Activated CD4-positive, CD25-positive, alpha-beta regulatory T cell treated with anti-CD3 and anti-CD28 coated beads, Interleukin-2, amount 50 U/mL, for 24 hours (primary cell): Measurements from ENCODE around the gene EMP2.
"Not testable (repeated sequence)": the region's sequence is repeated elsewhere in the genome, so short reads cannot be mapped to it uniquely, and the experiment has no call there.

ENCODE experiments used
- ATAC-seq, 2 donors: fragments of 150-1000 bp; cut with Tn5 transposase; one replicate each; pipeline ENCODE4 v1.10.0; 2021; ENCODE audit warnings: mild to moderate bottlenecking in 1 of 2, moderate library complexity in 1 of 2

Gene EMP2

DNA sequence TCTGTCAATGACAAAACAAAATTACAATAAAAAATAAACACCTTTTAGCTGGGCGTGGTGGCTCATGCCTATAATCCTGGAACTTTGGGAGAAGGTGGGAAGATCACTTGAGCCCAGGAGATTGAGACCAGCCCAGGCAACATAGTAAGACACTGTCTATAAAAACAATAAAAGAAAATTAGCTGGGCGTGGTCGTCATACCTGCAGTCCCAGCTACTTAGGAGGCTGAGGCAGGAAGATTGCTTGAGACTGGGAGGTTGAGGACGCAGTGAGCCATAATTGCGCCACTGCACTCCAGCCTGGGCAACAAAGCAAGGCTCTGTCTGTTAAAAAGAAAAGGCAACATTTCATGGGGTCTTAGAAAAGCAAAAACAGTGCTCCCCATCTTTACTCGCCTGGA, 32.7 kb downstream of the EMP2 start:
- no peak for ATAC-seq

DNA sequence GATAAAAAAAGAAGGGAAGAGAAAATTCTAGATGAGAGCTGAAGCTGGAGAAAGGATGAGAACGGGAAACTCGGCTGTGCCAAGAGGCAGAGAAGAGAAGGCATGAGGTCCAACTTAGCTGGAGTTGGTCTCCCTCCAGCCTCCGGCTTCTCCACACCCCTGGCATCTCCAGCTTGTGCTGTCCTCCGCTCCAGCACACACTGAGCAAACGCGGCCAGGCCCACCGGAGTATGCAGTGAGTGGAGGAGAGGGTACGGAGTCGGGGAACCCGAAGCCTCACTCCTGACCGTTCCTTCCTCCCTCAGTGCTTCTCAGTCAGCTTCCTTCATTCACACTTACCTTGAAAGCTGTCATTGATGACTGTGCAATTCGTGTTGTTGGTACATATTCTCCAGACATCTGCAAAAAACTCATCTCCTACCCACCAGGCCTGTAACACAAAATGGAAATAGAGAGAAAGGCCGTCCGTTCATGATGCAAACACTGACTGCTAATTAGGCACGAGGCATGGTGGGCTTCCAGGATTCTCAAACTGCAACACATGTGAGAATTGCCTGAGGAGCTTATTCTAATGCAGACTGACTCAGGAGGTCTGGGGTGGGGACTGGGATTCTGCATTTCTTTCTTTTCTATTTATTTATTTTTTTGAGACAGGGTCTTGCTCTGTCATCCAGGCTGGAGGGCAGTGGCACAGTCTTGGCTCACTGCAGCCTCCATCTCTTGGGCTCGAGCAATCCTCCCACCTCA, 37.0 kb downstream of the EMP2 start:
- no peak for ATAC-seq

DNA sequence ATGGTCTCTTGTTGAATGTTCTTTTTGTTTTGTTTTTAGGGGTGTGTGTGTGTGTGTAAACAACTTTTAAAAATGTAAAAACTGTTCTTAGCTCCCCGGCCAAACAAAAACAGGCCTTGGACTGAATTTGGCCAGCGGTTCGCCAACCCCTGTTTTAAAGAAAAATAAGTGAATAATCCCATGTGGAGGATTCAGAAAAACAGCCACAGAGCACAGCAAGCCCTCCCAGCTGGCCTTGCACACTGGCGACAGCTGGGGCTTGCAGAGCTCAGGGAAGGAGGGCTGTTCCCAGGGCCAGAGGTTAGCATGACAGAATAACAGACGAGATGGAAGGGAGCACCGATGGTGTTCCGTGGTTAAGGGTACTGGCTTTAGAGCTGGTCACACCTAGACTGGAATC, 39.0 kb downstream of the EMP2 start:
- ATAC-seq: no peak

DNA sequence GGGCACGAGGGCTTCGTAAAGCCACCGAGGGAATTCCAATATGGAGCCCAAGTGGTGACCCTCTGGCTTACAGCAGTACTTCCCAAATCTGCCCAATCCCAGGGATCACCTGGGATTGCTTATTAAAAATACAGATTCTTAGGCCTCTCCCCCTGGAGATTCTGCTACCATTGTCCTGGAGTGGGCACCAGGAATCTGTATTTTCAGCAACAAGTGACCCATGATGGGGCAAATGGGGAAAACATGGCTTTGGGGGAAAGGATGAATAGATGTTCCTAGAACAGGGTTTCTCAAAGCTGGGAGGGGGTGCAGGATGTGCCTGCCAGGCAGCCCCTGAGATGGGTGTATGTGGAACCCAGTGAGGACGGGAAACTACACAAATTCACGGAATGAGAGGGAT, 40.6 kb downstream of the EMP2 start:
- ATAC-seq: no peak

- no peak for ATAC-seq
These were observed 41.2 kb downstream of the EMP2 start for GRCh38 chr16:10539236-10539635.

DNA sequence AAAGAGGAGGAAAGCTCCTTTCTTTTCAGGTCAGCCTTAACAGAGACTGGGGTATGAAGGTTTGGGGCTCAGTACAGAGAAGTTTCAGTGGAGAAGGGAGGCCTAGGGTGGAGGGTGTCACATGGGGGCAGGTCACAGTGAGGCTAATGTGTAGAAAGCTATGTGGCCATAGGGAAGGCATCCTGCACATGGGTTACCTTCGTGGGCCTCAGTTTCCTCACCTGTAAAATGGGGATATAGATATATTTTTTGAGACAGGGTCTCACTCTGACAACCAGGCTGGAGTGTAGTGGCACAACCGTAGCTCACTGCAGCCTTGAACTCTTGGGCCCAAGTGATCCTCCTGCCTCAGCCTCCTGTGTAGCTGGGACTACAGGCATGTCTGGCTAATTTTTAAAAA, 41.8 kb downstream of the EMP2 start:
- no peak for ATAC-seq

DNA sequence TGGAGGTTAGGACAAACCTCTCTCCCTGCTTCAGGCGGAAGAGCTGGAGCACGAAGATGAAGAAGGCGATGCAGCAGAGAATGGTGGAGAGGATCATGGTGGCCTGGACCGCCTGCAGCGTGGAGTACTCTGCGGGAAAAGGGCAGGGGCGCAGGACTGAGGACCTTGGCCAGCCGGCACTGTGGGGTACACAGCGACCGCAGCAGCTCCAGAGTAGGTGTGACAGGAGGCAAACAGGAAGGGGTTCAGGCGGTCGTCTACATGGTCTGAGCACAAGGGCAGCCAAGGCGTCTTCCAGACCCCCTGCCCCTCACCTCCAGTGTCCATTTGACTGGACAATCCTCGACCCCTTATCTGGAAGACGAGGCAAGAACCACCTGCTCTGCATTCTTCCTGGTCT, 42.5 kb downstream of the EMP2 start:
- no peak for ATAC-seq

DNA sequence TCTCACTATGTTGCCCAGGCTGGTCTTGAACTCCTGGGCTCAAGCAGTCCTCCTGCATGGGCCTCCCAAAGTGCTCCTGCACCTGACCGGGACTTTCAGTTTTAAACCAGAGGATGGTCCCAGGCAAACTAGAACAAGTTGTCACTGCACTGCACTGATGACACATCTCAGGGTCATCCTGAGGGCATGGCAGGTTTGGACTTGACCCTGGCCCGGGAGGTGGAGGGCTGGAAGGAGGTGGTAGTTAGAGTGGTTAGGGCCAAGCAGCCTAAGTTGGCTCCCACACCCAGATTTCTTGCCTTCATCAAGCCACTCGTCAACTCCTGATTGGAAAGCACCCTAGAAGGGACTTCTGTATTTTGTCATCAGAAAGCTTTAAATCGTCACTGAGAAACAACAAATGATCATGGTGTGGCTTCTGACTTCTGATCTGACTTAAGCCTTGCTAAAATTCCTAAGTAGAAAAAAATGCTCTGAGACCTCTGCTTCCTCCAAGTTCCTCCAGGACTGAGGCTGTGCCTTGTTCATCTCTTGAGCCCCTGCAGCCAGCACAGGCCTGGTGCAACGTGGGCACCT, 43.5 kb downstream of the EMP2 start:
- no peak for ATAC-seq

DNA sequence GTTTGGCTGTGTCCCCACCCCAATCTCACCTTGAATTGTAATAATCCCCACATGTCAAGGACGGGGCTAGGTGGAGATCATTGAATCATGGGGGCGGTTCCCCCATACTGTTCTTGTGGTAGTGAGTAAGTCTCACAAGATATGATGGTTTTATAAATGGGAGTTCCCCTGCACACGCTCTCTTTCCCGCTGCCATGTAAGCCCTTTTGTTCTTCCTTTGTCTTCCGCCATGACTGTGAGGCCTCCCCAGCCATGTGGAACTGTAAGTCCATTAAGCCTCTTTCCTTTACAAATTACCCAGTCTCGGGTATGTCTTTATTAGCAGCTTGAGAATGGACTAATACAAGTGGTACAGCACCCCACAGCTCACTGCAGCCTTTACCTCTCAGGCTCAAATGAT, 44.1 kb downstream of the EMP2 start:
- not testable (repeated sequence) for ATAC-seq

DNA sequence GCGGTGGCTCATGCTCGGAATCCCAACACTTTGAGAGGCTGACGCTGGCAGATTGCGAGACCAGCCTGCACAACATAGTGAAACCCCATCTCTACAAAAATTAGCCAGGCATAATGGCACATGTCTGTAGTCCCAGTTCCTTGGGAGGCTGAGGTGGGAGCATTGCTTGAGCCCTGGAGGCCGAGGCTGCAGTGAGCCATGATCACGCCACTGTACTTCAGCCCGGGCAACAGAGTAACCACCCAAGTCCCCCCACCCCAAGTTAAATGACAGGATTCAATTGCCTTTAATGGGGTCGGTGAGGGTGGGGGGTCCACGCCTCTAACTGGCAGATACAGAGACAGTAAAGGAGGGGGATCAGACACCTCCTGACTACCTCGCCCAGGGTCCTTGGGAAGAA, 44.9 kb downstream of the EMP2 start:
- no peak for ATAC-seq

GRCh38 chr16:10534748-10535147, 45.6 kb downstream of the EMP2 start:
- ATAC-seq: no peak

- not testable (repeated sequence) for ATAC-seq
These were observed 46.8 kb downstream of the EMP2 start for GRCh38 chr16:10533612-10534011.

GRCh38 chr16:10531582-10531981, 48.8 kb downstream of the EMP2 start:
- ATAC-seq: no peak

DNA sequence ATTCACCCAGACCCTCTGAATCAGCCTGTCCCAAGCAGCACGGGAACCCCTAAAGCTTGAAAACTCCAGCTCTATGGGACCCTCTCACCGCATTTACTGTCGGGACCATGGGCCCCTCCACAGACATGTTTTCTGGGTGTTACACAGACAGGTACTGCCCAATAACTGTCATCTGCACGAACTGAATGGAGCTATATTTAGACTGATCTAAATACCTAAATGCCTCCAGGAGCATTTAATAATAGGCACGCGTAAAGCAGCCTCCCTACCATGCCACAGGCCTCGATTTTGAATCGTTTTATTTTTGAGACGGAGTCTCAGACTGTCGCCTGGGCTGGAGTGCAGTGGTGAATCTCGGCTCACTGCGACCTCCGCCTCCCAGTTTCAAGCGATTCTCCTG, 49.7 kb downstream of the EMP2 start:
- ATAC-seq: no peak

GRCh38 chr16:10529895-10530669, 50.3 kb downstream of the EMP2 start:
- no peak for ATAC-seq

DNA sequence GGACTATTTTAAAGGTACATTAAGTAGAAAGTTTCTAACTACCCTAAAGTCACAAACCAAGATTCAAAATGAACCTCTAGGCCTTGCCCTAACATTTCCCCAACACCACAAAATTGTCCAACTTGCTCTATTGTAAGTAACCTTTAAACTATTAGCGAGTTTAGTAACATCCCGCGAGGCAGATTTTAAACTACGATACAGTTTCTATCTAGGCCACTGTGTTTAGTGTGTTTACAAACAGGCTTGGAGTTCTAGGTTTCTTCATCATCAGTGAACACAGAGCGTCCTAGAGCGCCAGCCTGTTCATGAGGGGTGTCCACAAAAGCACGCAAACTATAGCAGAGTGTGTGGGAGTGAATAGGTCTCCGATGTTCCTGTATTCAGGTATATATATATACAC, 51.8 kb downstream of the EMP2 start:
- ATAC-seq: no peak

DNA sequence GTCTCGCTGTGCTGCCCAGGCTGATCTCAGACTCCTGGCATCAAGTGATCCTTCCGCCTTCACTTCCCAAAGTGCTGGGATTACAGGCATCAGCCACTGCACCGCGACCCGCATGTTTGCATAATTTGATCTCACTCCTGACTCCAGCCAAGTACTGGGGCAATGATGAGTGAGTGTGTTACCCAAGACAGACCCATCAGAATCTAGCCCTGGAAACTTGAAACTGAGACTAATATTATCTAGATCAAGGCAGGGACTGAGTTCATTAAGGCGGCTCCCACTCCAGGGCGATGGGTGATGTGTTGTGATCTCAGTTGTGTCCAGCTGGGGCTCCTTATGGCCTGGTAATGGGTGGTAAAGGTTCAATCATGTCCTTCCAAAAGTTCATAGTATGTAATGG, 53.4 kb downstream of the EMP2 start:
- ATAC-seq: no peak

DNA sequence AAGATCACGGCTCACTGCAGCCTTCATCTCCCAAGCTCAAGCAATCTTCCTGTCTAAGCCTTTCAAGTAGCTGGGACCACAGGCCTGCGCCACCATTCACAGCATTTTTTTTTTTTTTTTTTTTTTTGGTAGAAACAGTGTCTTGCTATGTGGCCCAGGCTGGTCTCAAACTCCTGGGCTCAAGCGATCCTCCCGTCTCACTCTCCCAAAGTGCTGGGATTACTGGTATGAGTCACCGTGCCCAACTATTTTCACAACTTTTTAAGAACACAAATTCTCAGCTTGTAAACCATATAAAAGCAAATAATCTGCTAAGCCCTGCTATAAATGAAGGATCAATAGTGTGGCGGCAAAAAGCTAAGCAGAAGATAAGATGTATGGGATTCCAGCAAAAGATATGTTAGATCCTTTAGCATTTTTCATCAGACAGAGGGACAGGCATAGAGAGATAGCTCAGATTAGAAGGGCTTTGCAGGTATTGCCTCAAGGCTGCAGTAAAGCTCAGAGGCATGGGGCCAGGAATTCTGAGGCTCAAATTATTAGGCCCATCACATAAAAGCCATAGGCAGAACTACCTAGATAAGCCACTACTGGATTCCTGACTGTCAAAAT, 55.1 kb downstream of the EMP2 start:
- no peak for ATAC-seq

DNA sequence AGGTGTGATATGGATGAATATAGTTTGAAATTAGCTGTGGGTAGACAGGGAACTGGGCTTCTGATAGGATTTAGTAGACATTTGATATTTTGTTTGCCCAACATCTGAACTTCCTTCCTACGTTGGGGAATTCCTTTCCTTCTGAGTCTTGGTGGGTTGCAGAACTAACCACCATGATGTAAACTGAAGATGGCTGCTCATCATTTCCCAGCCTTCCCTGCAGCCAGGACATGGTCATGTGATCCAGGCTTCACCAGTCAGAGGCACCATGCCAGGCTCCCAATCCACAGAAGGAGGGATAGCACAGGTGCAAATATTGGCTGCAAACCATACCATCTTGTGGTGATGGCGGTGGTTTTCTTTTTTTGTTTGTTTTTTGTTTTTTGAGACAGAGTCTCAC, 57.4 kb downstream of the EMP2 start:
- no peak for ATAC-seq

- ATAC-seq: peak in 1 of 2 donors; percentile 27
These were observed 58.6 kb downstream of the EMP2 start for GRCh38 chr16:10521681-10522274.

GRCh38 chr16:10520869-10521578, 59.4 kb downstream of the EMP2 start:
- ATAC-seq: no peak
